ENCODE data around the gene TRABD2B. TPM values are rescaled to one million over a fixed set of nuclear protein-coding genes. Genes with fewer than 3 reads are reported as not detected.

The TRABD2B gene
- total RNA-seq, 1 experiment from 2014 or later = 0.36 TPM

- intact Hi-C loops (cut with micrococcal nuclease; ENCODE audit: unreplicated experiment) = no loop called here
- Mint-ChIP-seq H3K27me3 (ENCODE audit: insufficient read depth, unreplicated experiment) (peaks cover 4% of the 10 kb centered on the region), H3K36me3 (ENCODE audit: insufficient read depth, unreplicated experiment) (no peaks in the 10 kb centered on the region), H3K4me1 (ENCODE audit: low read depth, unreplicated experiment) (peaks cover 5% of the 10 kb centered on the region), H3K27ac (ENCODE audit: unreplicated experiment) (no peak overlapping the region), H3K4me3 (ENCODE audit: unreplicated experiment) (no peak overlapping the region), H3K9me3 (ENCODE audit: unreplicated experiment) (no peaks in the 10 kb centered on the region)
- Histone ChIP-seq H3K4me3 (ENCODE audit: low read depth, low read length) (no peak overlapping the region), H3K9me3 (no peaks in the 10 kb centered on the region), H3K36me3 (ENCODE audit: control insufficient read depth, insufficient read depth, low read length) (no peaks in the 10 kb centered on the region), H3K4me1 (no peaks in the 10 kb centered on the region), H3K27me3 (replicated peaks; ENCODE audit: control insufficient read depth, insufficient read depth, low read length) (no peaks in the 10 kb centered on the region)
- no peak for DNase-seq
- TF ChIP-seq CTCF (IDR thresholded peaks at IDR 0.05; ENCODE audit: insufficient read depth in 1 of 2, low read depth in 1 of 2, low read length in 1 of 2, severe bottlenecking in 1 of 2, unreplicated experiment in 1 of 2) = no peak
- ChIA-PET POLR2A (no interaction called here), CTCF (no interaction called here)
- no TSS peak for BruUV-seq (replicated peaks)
These were observed 62.9 kb downstream of the TRABD2B start for GRCh38 chr1:47934243-47934805.

- H3K4me1 ChIP-seq = no peaks in the 10 kb centered on the region
- no peak for TF ChIP-seq CTCF (IDR thresholded peaks at IDR 0.05; ENCODE audit: insufficient read depth in 1 of 2, low read depth in 1 of 2, low read length in 1 of 2, severe bottlenecking in 1 of 2, unreplicated experiment in 1 of 2)
- H3K27me3 ChIP-seq (replicated peaks; ENCODE audit: control insufficient read depth, insufficient read depth, low read length) = no peaks in the 10 kb centered on the region
- no TSS peak for BruUV-seq (replicated peaks)
- ChIA-PET CTCF (no interaction called here), POLR2A (no interaction called here)
- H3K4me3 ChIP-seq (ENCODE audit: low read depth, low read length) = no peak overlapping the region
- DNase-seq = no peak
- no peak overlapping the region for H3K27ac Mint-ChIP-seq (ENCODE audit: unreplicated experiment)
- H3K27me3 Mint-ChIP-seq (ENCODE audit: insufficient read depth, unreplicated experiment) = peaks cover 4% of the 10 kb centered on the region
- H3K4me3 Mint-ChIP-seq (ENCODE audit: unreplicated experiment) = no peak overlapping the region
- H3K36me3 Mint-ChIP-seq (ENCODE audit: insufficient read depth, unreplicated experiment) = no peaks in the 10 kb centered on the region
- H3K9me3 ChIP-seq = no peaks in the 10 kb centered on the region
- no peaks in the 10 kb centered on the region for H3K9me3 Mint-ChIP-seq (ENCODE audit: unreplicated experiment)
- H3K4me1 Mint-ChIP-seq (ENCODE audit: low read depth, unreplicated experiment) = peaks cover 5% of the 10 kb centered on the region
- no peaks in the 10 kb centered on the region for H3K36me3 ChIP-seq (ENCODE audit: control insufficient read depth, insufficient read depth, low read length)
- intact Hi-C loops (cut with micrococcal nuclease; ENCODE audit: unreplicated experiment) = no loop called here
These were observed 64.4 kb downstream of the TRABD2B start for GRCh38 chr1:47932743-47933142.

- H3K9me3 Mint-ChIP-seq (ENCODE audit: unreplicated experiment) = no peaks in the 10 kb centered on the region
- CTCF ChIA-PET = interaction anchor here (1.5 kb wide), 1 partner anchor 193 kb away, joined by 4 read pairs; no protein-coding TSS in a partner anchor
- no peaks in the 10 kb centered on the region for H3K36me3 ChIP-seq (ENCODE audit: control insufficient read depth, insufficient read depth, low read length)
These were observed 65.8 kb downstream of the TRABD2B start for GRCh38 chr1:47931395-47931794.

More at GRCh38 chr1:47931395-47931794, 65.8 kb downstream of the TRABD2B start:
- DNase-seq = peak in 1 of 2 experiments; percentile 11
- no peaks in the 10 kb centered on the region for H3K36me3 Mint-ChIP-seq (ENCODE audit: insufficient read depth, unreplicated experiment)
- no peak overlapping the region for H3K4me3 ChIP-seq (ENCODE audit: low read depth, low read length)
- no peaks in the 10 kb centered on the region for H3K4me1 ChIP-seq
- peaks cover 5% of the 10 kb centered on the region for H3K4me1 Mint-ChIP-seq (ENCODE audit: low read depth, unreplicated experiment)
- peaks cover 4% of the 10 kb centered on the region for H3K27me3 Mint-ChIP-seq (ENCODE audit: insufficient read depth, unreplicated experiment)
- no TSS peak for BruUV-seq (replicated peaks)
- no peak overlapping the region for H3K4me3 Mint-ChIP-seq (ENCODE audit: unreplicated experiment)
- TF ChIP-seq CTCF (IDR thresholded peaks at IDR 0.05; ENCODE audit: insufficient read depth in 1 of 2, low read depth in 1 of 2, low read length in 1 of 2, severe bottlenecking in 1 of 2, unreplicated experiment in 1 of 2) = peak; percentile 15 to 39
- no peaks in the 10 kb centered on the region for H3K27me3 ChIP-seq (replicated peaks; ENCODE audit: control insufficient read depth, insufficient read depth, low read length)
- intact Hi-C loops (cut with micrococcal nuclease; ENCODE audit: unreplicated experiment) = loop anchor here (1.0 kb wide), 2 partner anchors 146 to 193 kb away; no protein-coding TSS in a partner anchor
- H3K27ac Mint-ChIP-seq (ENCODE audit: unreplicated experiment) = no peak overlapping the region
- no peaks in the 10 kb centered on the region for H3K9me3 ChIP-seq
- POLR2A ChIA-PET = no interaction called here
